A549 (cell line): ENCODE data around the gene INPP1. TPM values are rescaled to one million over a fixed set of nuclear protein-coding genes. Genes with fewer than 3 reads are reported as not detected.
"Not testable (repeated sequence)": the region's sequence is repeated elsewhere in the genome, so short reads cannot be mapped to it uniquely, and the experiment has no call there.

Experiments
- ATAC-seq, 2 experiments: fragments of 200-7000 bp in 1 of 2; fragments of >200 bp in 1 of 2; cut with Nextera tagmentation in 1 of 2; cut with Tn5 transposase in 1 of 2; 3 replicates each; pipeline versions ENCODE4 v1.8.0 to v1.9.1; 2018 to 2020; ENCODE audit warnings: mild to moderate bottlenecking in 1 of 2, moderate library complexity in 1 of 2
- CTCF ChIA-PET: fragments of 300-600 bp; sonication (Branson Sonifier 250); formaldehyde crosslinking; extraction: SDS; loops from one replicate; lab custom pipeline; 2021; ENCODE audit warnings: antibody characterized with exemption, inconsistent platforms; lab: Yijun Ruan, JAX
- POLR2A ChIA-PET: fragments of 350-600 bp; formaldehyde crosslinking; extraction: SDS; loops from one replicate; lab custom pipeline; 2021; ENCODE audit warnings: antibody characterized with exemption, inconsistent platforms; lab: Yijun Ruan, JAX
- DNase-seq, 2 experiments: peaks; one replicate each; pipeline versions ENCODE4 v3.0.0 to v3.0.0-alpha.2; 2011 to 2016; ENCODE audit warnings: low read depth in 1 of 2, low spot score in 1 of 2
- FAIRE-seq: peaks from 2 replicates; lab custom pipeline; 2011; peaks lifted over from hg19 to GRCh38; lab: Jason Lieb, UNC
- H3K27ac ChIP-seq, 2 experiments: fragments of >200 bp; sonication (Bioruptor Twin); formaldehyde crosslinking; 3 replicates each; pipeline ENCODE4 v1.5.1; 2016 to 2017
- H3K4me1 ChIP-seq: fragments of >200 bp; sonication (Bioruptor Twin); formaldehyde crosslinking; 3 replicates; pipeline ENCODE4 v1.6.1; 2016
- H3K4me2 ChIP-seq: fragments of >200 bp; sonication (Bioruptor Twin); formaldehyde crosslinking; 3 replicates; pipeline ENCODE4 v1.6.1; 2016
- H3K4me3 ChIP-seq: fragments of >200 bp; sonication (Bioruptor Twin); formaldehyde crosslinking; 3 replicates; pipeline ENCODE4 v1.5.1; 2016
- H3K9me3 ChIP-seq: fragments of >200 bp; sonication (Bioruptor Twin); formaldehyde crosslinking; 3 replicates; pipeline ENCODE4 v1.6.1; 2016
- ATOH8 ChIP-seq: fragments of 250-450 bp; sonication (Bioruptor Pico); IDR thresholded peaks from 2 replicates; pipeline ENCODE4 v1.5.0; 2020; ENCODE audit warnings: low read depth, mild to moderate bottlenecking, moderate library complexity
- CBX8 ChIP-seq: fragments of 200-600 bp; sonication (generic); IDR thresholded peaks from 2 replicates; pipeline ENCODE4 v1.6.1; 2016
- CHD4 ChIP-seq: fragments of 200-600 bp; sonication (generic); IDR thresholded peaks from 2 replicates; pipeline ENCODE4 v1.6.1; 2016; ENCODE audit warnings: antibody characterized with exemption, mild to moderate bottlenecking, borderline replicate concordance
- CTCF ChIP-seq: fragments of >200 bp; sonication (Bioruptor Twin); formaldehyde crosslinking; IDR thresholded peaks from 3 replicates; pipeline ENCODE4 v1.5.1; 2016
- EHF ChIP-seq: fragments of 250-450 bp; sonication (Bioruptor Pico); IDR thresholded peaks from 2 replicates; pipeline ENCODE4 v1.5.0; 2020; ENCODE audit warnings: mild to moderate bottlenecking
- EP300 ChIP-seq, 2 experiments: fragments of >200 bp; sonication (Bioruptor Twin); formaldehyde crosslinking; IDR thresholded peaks; 2 replicates in 1 of 2; 3 replicates in 1 of 2; pipeline ENCODE4 v1.6.1; 2016 to 2017
- FOSL2 ChIP-seq, 2 experiments: fragments of 450-650 bp in 1 of 2; fragments of >200 bp in 1 of 2; sonication (Bioruptor Twin) in 1 of 2; formaldehyde crosslinking; IDR thresholded peaks; 2 replicates each; pipeline versions ENCODE4 v1.5.0 to v1.6.1; 2016 to 2020; ENCODE audit warnings: mild to moderate bottlenecking in 1 of 2, moderate library complexity in 1 of 2
- FOXS1 ChIP-seq: fragments of 250-450 bp; sonication (Bioruptor Pico); IDR thresholded peaks from 2 replicates; pipeline ENCODE4 v1.5.0; 2020; ENCODE audit warnings: mild to moderate bottlenecking, moderate library complexity
- GATA3 ChIP-seq: IDR thresholded peaks from 2 replicates; pipeline ENCODE4 v1.6.1; 2012; ENCODE audit warnings: borderline replicate concordance
- HDAC2 ChIP-seq: fragments of 200-600 bp; sonication (generic); IDR thresholded peaks from 2 replicates; pipeline ENCODE4 v1.6.1; 2016
- HEYL ChIP-seq: fragments of 250-450 bp; sonication (Bioruptor Pico); IDR thresholded peaks from 2 replicates; pipeline ENCODE4 v1.8.0; 2021; ENCODE audit warnings: mild to moderate bottlenecking, moderate library complexity
- HMGXB4 ChIP-seq: fragments of 250-450 bp; sonication (Bioruptor Pico); IDR thresholded peaks from 2 replicates; pipeline ENCODE4 v1.5.0; 2021; ENCODE audit warnings: mild to moderate bottlenecking, moderate library complexity, borderline replicate concordance
- HOXA7 ChIP-seq: fragments of 250-450 bp; sonication (Bioruptor Pico); IDR thresholded peaks from 2 replicates; pipeline ENCODE4 v1.5.0; 2020; ENCODE audit warnings: mild to moderate bottlenecking, moderate library complexity
- JUNB ChIP-seq: fragments of >200 bp; sonication (Bioruptor Twin); formaldehyde crosslinking; IDR thresholded peaks from 2 replicates; pipeline ENCODE4 v1.6.1; 2016
- KDM1A ChIP-seq: fragments of 200-600 bp; sonication (generic); IDR thresholded peaks from 2 replicates; pipeline ENCODE4 v1.6.1; 2016; ENCODE audit warnings: low read depth, mild to moderate bottlenecking
- NFE2L2 ChIP-seq: fragments of 150-350 bp; conservative IDR thresholded peaks from 2 replicates; pipeline ENCODE4 v1.6.1; 2014; ENCODE audit warnings: low read length
- NR3C1 ChIP-seq: fragments of >200 bp; sonication (Bioruptor Twin); formaldehyde crosslinking; IDR thresholded peaks from 3 replicates; pipeline ENCODE4 v1.6.1; 2017
- POLR2AphosphoS2 ChIP-seq: conservative IDR thresholded peaks from 2 replicates; pipeline ENCODE4 v1.6.1; 2012; ENCODE audit warnings: low read length, improper control_type of control experiment, inconsistent platforms
- REST ChIP-seq: fragments of 200-600 bp; sonication (generic); IDR thresholded peaks from 2 replicates; pipeline ENCODE4 v1.6.1; 2016; ENCODE audit warnings: antibody characterized with exemption, mild to moderate bottlenecking, moderate library complexity
- SMC3 ChIP-seq: fragments of >200 bp; sonication (Bioruptor Twin); formaldehyde crosslinking; IDR thresholded peaks from 3 replicates; pipeline ENCODE4 v1.6.1; 2018; ENCODE audit warnings: inconsistent platforms
- ZFP36 ChIP-seq: fragments of 450-650 bp; IDR thresholded peaks from 2 replicates; pipeline ENCODE4 v1.6.1; 2014; ENCODE audit warnings: borderline replicate concordance; ENCODE audit not compliant: partially characterized antibody
- ZNF302 ChIP-seq: fragments of 250-450 bp; sonication (Bioruptor Pico); IDR thresholded peaks from 2 replicates; pipeline ENCODE4 v1.9.0; 2021; ENCODE audit warnings: inconsistent platforms, mild to moderate bottlenecking, moderate library complexity
- WGBS: methylation state at CpG from one replicate; pipeline ENCODE4 v1.1.6; 2017; ENCODE audit errors: missing lambda C conversion rate; 5-methylcytosine and 5-hydroxymethylcytosine counted together
- polyA plus RNA-seq, 4 experiments: library from polyadenylated mRNA; depleted of rRNA in 3 of 4; stranded (reverse); fragments of >200 nt; fragmentation: RNase III in 1 of 4; extraction: RNeasy Plus Mini Kit Qiagen cat#74134 plus additional on column Dnase treatment in 1 of 4; gene quantifications; 2 replicates in 3 of 4; 3 replicates in 1 of 4; pipeline ENCODE4 v1.2.3, GENCODE V29; 2011 to 2017

Gene INPP1
- polyA plus RNA-seq, 2 of the 4 experiments (the other 2 are of a cell fraction) = 12.8 to 18.4 TPM

- TF ChIP-seq CTCF (no peak), HEYL (no peak), ZNF302 (CRISPR knock-in tag) (no peak), HMGXB4 (CRISPR knock-in tag) (no peak), GATA3 (no peak)
Measured at GRCh38 chr2:190343536-190344275, at the start of gene INPP1 (continued).

GRCh38 chr2:190297880-190298279, 45.5 kb upstream of the INPP1 start:
- FAIRE-seq, H3K4me3 ChIP-seq, H3K9me3 ChIP-seq, ATAC-seq, H3K4me2 ChIP-seq, DNase-seq, POLR2A ChIA-PET, H3K4me1 ChIP-seq, CTCF ChIA-PET, H3K27ac ChIP-seq: not testable (repeated sequence)
- whole genome bisulfite sequencing = 95% methylated on average over 2 of the region's 2 CpGs

- Histone ChIP-seq H3K4me1 (no peaks in the 10 kb centered on the region), H3K9me3 (no peaks in the 10 kb centered on the region)
- no peak for ATAC-seq
- CTCF ChIA-PET = interaction anchor here (1.0 to 1.1 kb wide), 2 partner anchors 19 to 32 kb away, joined by 3 read pairs; no protein-coding TSS in a partner anchor
- DNase-seq = no peak
- no peak for TF ChIP-seq FOSL2 (IDR thresholded peaks at IDR 0.05)
- TF ChIP-seq FOSL2 (CRISPR knock-in tag; IDR thresholded peaks at IDR 0.05) = no peak
- no peak for TF ChIP-seq SMC3
- TF ChIP-seq CBX8 = no peak
- TF ChIP-seq EHF (CRISPR knock-in tag) = no peak
- TF ChIP-seq KDM1A = no peak
- no peak for TF ChIP-seq HDAC2
- no peak for TF ChIP-seq ZFP36
- TF ChIP-seq JUNB = no peak
- no peak for TF ChIP-seq FOXS1 (CRISPR knock-in tag)
- TF ChIP-seq NFE2L2 = no peak
- no peak for TF ChIP-seq ATOH8
- TF ChIP-seq HOXA7 = no peak
- TF ChIP-seq NR3C1 = no peak
- no peak for TF ChIP-seq CHD4
- TF ChIP-seq REST = no peak
- TF ChIP-seq EP300 (IDR thresholded peaks at IDR 0.05) = no peak
- no peak for TF ChIP-seq POLR2AphosphoS2
- TF ChIP-seq, all 56 proteins: peak for 0
- POLR2A ChIA-PET = no interaction called here
- no peak overlapping the region for H3K4me3 ChIP-seq
- no peak overlapping the region for H3K27ac ChIP-seq
- FAIRE-seq = no peak
- H3K4me2 ChIP-seq = no peak overlapping the region
Measured at GRCh38 chr2:190301032-190301431, 42.4 kb upstream of the INPP1 start.
